HFFc6 (cell line): Measurements from ENCODE around the gene CCNY. TPM values are rescaled to one million over a fixed set of nuclear protein-coding genes. Genes with fewer than 3 reads are reported as not detected.

Source experiments
- DNase-seq: peaks from one replicate; pipeline ENCODE4 v3.0.0-alpha.2; 2018
- H3K27ac Mint-ChIP-seq: 2 replicates; pipeline ENCODE4 v1.8.0; 2020; ENCODE audit warnings: mild to moderate bottlenecking, mixed read lengths
- H3K27me3 Mint-ChIP-seq: 2 replicates; pipeline ENCODE4 v1.8.0; 2021; ENCODE audit warnings: mild to moderate bottlenecking, moderate library complexity, mixed read lengths; ENCODE audit not compliant: insufficient read depth
- H3K36me3 Mint-ChIP-seq: 2 replicates; pipeline ENCODE4 v1.8.0; 2021; ENCODE audit warnings: low read depth, mixed read lengths
- H3K4me1 Mint-ChIP-seq: 2 replicates; pipeline ENCODE4 v1.8.0; 2020; ENCODE audit warnings: low read depth, mixed read lengths
- H3K4me3 Mint-ChIP-seq: 2 replicates; pipeline ENCODE4 v1.8.0; 2020; ENCODE audit warnings: mild to moderate bottlenecking, moderate library complexity, mixed read lengths
- H3K9me3 Mint-ChIP-seq: 2 replicates; pipeline ENCODE4 v1.8.0; 2020; ENCODE audit warnings: mild to moderate bottlenecking, mixed read lengths
- CTCF ChIP-seq: fragments of 200-600 bp; sonication (generic); IDR thresholded peaks from 2 replicates; pipeline ENCODE4 v1.5.0; 2021; ENCODE audit warnings: antibody characterized with exemption, mild to moderate bottlenecking
- total RNA-seq, 6 experiments: library from RNA; stranded (reverse); fragmentation: NEBNext Ultra II Directional; extraction: Animal tissue kit (Norgen Biotek cat#: 25700); gene quantifications; 2 replicates in 1 of 6; 3 replicates in 5 of 6; pipeline ENCODE4 v1.2.3, GENCODE V29; 2021

CCNY gene
- total RNA-seq, 6 experiments from 2014 or later: 60.0 to 76.6 (median 69.9) TPM

- no peaks in the 10 kb centered on the region for H3K36me3 Mint-ChIP-seq
- H3K4me3 Mint-ChIP-seq: no peak overlapping the region
- no peak overlapping the region for H3K27ac Mint-ChIP-seq
- no peaks in the 10 kb centered on the region for H3K9me3 Mint-ChIP-seq
- peaks cover 13% of the 10 kb centered on the region for H3K4me1 Mint-ChIP-seq
- TF ChIP-seq CTCF: no peak
- H3K27me3 Mint-ChIP-seq: no peaks in the 10 kb centered on the region
- no peak for DNase-seq
Measured at GRCh38 chr10:35364808-35365207, 28.5 kb downstream of the CCNY start.

GRCh38 chr10:35365994-35366393, 29.7 kb downstream of the CCNY start:
- Mint-ChIP-seq H3K4me3 (no peak overlapping the region), H3K9me3 (no peaks in the 10 kb centered on the region), H3K27ac (no peak overlapping the region), H3K36me3 (no peaks in the 10 kb centered on the region), H3K4me1 (peaks cover 13% of the 10 kb centered on the region), H3K27me3 (no peaks in the 10 kb centered on the region)
- no peak for DNase-seq
- TF ChIP-seq CTCF: no peak

- TF ChIP-seq CTCF: no peak
- Mint-ChIP-seq H3K27me3 (no peaks in the 10 kb centered on the region), H3K36me3 (no peaks in the 10 kb centered on the region), H3K27ac (no peak overlapping the region), H3K4me3 (no peak overlapping the region), H3K9me3 (no peaks in the 10 kb centered on the region), H3K4me1 (peaks cover 26% of the 10 kb centered on the region)
- DNase-seq: no peak
Measured at GRCh38 chr10:35367107-35367859, 31.0 kb downstream of the CCNY start.

GRCh38 chr10:35367982-35368381, 31.7 kb downstream of the CCNY start:
- no peak for TF ChIP-seq CTCF
- Mint-ChIP-seq H3K27me3 (no peaks in the 10 kb centered on the region; the same call in 1 of the 2 replicates), H3K36me3 (no peaks in the 10 kb centered on the region), H3K9me3 (no peaks in the 10 kb centered on the region), H3K4me3 (no peak overlapping the region), H3K4me1 (peaks cover 33% of the 10 kb centered on the region), H3K27ac (no peak overlapping the region)
- no peak for DNase-seq

- Mint-ChIP-seq H3K9me3 (no peaks in the 10 kb centered on the region), H3K27ac (no peak overlapping the region), H3K36me3 (no peaks in the 10 kb centered on the region), H3K4me3 (no peak overlapping the region), H3K4me1 (peaks cover 36% of the 10 kb centered on the region), H3K27me3 (no peaks in the 10 kb centered on the region; the same call in 1 of the 2 replicates)
- DNase-seq: no peak
- no peak for TF ChIP-seq CTCF
Measured at GRCh38 chr10:35368485-35369048, 32.3 kb downstream of the CCNY start.
